Glomerular visceral epithelial cell (primary cell): Measurements from ENCODE around the gene KCNQ5.

Experiments used
- DNase-seq: peaks from one replicate; pipeline ENCODE4 v3.0.0-alpha.2; 2016; ENCODE audit errors: extremely low spot score

KCNQ5 gene

GRCh38 chr6:73050706-73051105 is 428.8 kb downstream of the KCNQ5 start:
- no peak for DNase-seq

- DNase-seq = no peak
Measured at GRCh38 chr6:73051147-73051546, 429.3 kb downstream of the KCNQ5 start.

DNA sequence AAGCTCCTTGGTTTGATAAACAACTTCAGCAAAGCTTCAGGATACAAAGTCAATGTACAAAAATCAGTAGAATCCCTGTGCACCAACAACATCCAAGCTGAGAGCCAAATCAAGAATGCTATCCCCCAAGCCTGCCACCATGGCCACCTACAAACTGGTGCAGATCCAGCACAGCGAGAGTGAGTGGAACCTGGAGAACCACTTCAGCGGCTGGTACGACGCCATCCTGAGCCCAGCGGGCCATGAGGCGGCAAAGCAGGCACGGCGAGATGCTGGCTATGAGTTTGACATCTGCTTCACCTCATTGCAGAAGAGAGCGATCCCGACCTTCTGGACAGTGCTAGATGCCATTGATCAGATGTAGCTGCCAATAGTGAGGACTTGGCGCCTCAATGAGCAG is 433.1 kb downstream of the KCNQ5 start:
- DNase-seq = no peak

- DNase-seq = no peak
Measured at GRCh38 chr6:73058736-73059135, 436.9 kb downstream of the KCNQ5 start.

DNA sequence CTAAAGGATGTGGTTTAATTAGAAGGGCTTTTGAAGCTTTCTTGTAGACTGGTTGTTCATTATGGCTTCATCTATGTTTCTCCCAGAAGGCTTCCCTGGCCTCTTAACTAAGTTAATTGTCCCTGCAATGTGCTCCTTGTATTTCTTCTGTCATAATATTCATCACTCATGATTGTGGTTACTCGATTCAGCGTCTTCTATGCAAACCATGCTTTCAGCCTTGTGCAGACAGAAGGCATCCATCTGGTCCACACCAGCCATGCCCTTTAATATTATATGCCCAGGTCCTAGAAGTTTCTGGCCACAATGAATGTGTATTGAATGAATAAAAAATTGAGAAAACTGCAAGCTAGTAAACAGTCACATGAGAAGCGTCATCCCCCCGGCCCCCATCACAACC is 440.3 kb downstream of the KCNQ5 start:
- no peak for DNase-seq

- DNase-seq = no peak
Measured at GRCh38 chr6:73062837-73063236, 441.0 kb downstream of the KCNQ5 start.

DNA sequence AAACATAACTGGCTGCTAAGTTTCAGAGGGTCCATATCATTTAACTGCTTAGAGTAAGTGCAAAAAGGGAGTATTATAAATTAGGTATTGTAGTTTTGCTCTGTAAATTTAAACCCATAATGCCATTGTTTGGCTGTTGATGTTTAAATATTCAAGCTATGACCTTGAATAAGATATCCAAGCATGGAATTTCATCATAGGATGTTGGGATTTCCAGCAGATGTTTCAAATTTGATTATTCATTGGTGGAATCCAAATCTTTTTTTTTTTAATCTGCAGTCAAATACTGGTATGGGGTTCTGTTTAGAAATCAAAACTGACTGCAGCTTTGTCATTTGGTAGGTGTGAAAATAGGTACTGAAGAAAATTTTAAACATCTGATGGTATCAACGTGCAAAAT is 442.4 kb downstream of the KCNQ5 start:
- no peak for DNase-seq

GRCh38 chr6:73073238-73073637 is 451.4 kb downstream of the KCNQ5 start:
- no peak for DNase-seq

DNA sequence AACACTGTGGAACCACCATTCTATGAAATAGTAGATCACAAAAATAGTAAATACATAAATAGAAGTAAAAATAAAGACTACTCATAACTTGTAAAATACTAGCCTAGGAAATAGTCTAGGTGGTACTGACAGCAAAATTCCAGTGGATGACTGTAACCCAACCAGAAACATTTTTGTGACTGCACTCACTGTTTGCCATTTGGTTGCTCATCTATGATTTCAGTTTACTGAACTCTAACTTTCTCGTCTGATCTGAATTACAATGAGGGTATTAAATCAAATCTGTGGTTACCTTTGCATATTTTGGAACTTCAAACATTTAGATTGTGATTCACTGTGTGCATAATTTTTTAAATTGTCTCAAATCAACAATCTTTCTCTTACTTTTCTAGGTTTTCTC is 452.3 kb downstream of the KCNQ5 start:
- peak; percentile 10 for DNase-seq

DNA sequence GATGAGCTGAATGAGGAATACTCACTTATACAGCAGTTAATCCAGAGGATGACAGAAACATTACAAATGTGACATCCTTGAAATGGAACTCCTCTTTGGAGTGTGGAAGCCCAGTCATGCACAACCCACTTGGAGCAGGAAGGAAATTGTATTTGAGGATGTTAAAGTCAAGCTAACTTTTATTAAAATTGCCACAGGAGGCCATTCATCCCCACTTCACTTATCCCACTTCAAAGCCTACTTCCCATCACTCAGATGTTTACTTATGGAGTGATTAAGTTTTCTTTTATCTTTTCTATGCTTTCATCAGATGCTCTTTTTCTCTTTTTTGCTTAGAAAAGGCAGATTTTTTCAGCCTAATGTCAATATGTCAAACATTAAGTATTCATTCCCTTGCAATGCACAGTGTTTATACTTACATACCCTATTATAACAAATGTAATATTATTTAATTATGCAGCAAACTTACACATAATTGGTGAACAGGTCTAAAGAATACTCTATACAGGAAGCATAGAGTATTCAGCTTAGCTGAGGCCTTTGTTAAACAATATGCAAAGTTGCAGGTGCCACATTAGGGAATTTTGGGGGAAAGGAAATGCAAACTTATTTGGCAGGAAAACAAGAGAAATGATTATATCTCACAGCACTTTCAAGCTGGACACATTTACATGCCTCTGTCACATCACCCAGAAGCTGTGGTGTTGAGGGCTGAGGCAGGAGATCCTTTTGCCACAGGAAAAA is 454.5 kb downstream of the KCNQ5 start:
- DNase-seq = no peak

- DNase-seq = no peak
Measured at GRCh38 chr6:73078333-73078862, 456.5 kb downstream of the KCNQ5 start.

GRCh38 chr6:73078908-73079610 is 457.2 kb downstream of the KCNQ5 start:
- DNase-seq = no peak

DNA sequence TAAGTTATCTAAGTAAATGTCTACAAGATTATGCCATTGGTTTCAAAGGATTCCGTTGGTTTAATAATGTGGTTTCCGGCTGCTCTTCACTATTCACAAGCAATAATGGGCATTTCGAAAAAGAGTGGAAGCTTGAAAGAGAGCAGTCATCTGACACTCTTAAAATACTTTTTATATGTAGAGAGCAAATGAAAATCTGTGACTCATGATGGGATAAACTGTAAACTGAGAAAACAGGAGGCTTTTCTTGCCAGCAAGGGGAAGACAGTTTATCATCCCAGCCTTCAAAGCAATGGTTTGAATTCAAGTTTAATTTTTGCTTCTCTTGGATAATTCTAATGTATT is 457.7 kb downstream of the KCNQ5 start:
- DNase-seq = no peak

DNA sequence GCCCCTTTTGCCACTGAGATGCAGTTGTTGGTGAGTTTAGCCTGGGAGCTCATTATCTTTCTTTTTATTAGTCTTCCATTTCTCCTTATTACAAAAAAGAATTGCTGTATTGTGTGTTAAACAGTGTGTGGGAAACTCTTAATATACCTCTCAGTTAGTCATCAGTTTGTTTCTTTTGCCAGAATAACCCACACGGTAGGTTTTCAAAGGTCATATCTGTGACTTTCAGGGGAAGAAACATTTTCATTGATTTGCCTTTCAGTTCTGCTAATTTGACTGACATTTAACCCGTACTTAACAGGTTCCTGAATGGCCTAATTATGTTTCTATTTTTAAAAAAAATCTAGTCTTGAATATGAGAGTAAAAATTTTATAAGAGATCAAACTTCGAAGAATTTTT is 458.1 kb downstream of the KCNQ5 start:
- DNase-seq = no peak

GRCh38 chr6:73081955-73082354 is 460.1 kb downstream of the KCNQ5 start:
- no peak for DNase-seq

DNA sequence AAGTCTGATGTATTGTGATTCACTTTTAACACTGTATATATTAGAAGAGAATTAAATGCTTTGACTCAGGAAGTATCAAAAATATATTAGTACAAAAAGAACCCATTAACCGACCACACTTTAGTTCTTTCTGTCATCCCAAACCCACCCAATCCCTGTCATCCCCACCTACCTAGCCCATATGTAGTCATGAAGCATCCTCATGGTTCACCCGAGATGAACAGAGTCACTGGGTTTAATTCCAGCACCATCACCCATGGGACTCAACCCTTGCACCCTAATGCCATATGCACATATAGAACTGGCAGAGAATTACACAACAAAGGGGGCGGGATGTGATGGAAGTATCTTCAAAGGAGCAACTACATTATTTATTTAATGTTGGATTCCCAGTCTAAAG is 462.0 kb downstream of the KCNQ5 start:
- no peak for DNase-seq

- DNase-seq = no peak
Measured at GRCh38 chr6:73085443-73085871, 463.6 kb downstream of the KCNQ5 start.

DNA sequence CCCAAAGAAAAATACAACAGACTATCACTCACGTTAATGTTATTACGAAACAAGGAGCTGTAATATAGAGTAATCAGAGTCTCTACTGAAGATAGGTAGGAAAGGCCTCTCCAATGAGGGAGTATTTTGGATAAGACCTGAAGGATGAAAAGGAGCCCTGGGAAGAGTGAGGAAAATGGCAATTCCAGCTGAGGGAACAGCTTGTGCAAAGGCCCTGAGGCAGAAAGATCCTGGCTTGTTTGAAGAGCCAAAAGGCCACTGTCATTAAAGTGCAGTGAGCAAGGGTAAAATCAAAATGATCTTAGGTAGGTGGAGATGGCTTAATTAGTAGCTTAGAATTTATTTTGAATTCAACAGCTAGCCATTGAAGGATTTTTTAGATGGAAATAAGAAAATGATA is 464.9 kb downstream of the KCNQ5 start:
- no peak for DNase-seq

GRCh38 chr6:73088138-73088813 is 466.4 kb downstream of the KCNQ5 start:
- no peak for DNase-seq

DNA sequence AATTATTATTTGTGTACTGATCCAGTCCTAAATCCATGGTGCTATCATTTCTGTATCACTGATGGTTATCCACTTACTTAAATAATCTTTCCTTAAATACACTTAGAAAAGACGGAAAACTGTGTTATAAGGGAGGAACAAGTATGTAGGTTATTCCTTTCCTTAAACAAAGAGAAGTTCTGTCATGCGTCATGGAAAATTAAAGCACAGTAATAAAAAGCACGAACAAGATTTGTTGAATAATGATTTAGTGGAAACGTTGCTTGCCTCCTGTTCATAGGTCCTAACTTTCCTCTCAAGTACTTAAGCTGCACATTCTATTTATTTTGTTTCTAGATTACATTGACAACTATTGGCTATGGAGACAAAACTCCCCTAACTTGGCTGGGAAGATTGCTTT is 483.1 kb downstream of the KCNQ5 start:
- DNase-seq = no peak

DNA sequence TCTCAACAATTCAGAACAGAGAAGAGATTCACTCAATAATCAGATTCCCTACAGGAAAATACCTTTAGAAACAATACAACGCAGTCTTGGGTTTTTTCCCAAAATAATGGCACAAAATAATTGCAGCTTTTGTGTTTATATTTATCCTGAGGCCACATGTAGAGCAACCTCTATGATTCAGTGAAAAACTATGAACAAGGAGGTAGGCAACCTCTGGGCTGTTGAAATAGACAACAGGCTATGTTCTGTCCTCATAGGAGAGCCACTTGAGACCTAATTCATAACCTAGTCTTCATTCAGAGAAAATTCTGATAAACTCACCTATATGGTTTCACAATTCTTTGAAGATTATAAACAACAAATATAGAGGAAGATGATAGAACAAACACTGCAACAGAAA is 485.2 kb downstream of the KCNQ5 start:
- no peak for DNase-seq

DNA sequence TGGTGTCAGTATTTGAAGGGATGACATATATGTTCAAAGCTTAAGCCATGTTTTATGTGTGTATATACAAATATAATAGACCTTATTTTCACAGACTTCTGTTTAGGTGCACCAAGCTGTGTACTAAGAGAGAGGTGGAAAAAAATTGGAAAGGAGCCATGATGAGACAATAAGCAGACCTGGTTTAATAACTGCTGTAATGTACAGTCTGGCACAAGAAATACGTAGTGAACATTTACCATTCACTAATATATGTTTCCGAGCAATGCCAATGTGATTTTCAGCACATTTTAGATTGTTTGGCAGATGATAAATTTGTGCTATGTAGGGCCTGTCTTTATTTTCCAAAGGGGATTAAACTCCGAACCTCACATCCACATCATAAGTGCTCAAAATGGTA is 487.1 kb downstream of the KCNQ5 start:
- DNase-seq = no peak

GRCh38 chr6:73109659-73110058 is 487.8 kb downstream of the KCNQ5 start:
- DNase-seq = no peak
